ENCODE data around the gene DNMT3L. TPM values are rescaled to one million over a fixed set of nuclear protein-coding genes. Genes with fewer than 3 reads are reported as not detected.
"Not testable (repeated sequence)": the region's sequence is repeated elsewhere in the genome, so short reads cannot be mapped to it uniquely, and the experiment has no call there.

Gene DNMT3L
- total RNA-seq, 6 experiments from 2014 or later = not detected

GRCh38 chr21:44255511-44255981 is 6.2 kb downstream of the DNMT3L start:
- Mint-ChIP-seq H3K27ac (no peak overlapping the region), H3K9me3 (no peaks in the 10 kb centered on the region), H3K4me3 (no peak overlapping the region), H3K36me3 (ENCODE audit: low read depth) (no peaks in the 10 kb centered on the region), H3K27me3 (ENCODE audit: insufficient read depth) (peaks cover 13% of the 10 kb centered on the region), H3K4me1 (ENCODE audit: low read depth) (no peaks in the 10 kb centered on the region)
- TF ChIP-seq CTCF (IDR thresholded peaks at IDR 0.05) = no peak
- DNase-seq = no peak

GRCh38 chr21:44253832-44254710 is 7.6 kb downstream of the DNMT3L start:
- Mint-ChIP-seq H3K27ac (no peak overlapping the region), H3K4me3 (no peak overlapping the region), H3K27me3 (ENCODE audit: insufficient read depth) (peaks cover 11% of the 10 kb centered on the region), H3K9me3 (no peaks in the 10 kb centered on the region), H3K4me1 (ENCODE audit: low read depth) (no peaks in the 10 kb centered on the region), H3K36me3 (ENCODE audit: low read depth) (no peaks in the 10 kb centered on the region)
- no peak for DNase-seq
- no peak for TF ChIP-seq CTCF (IDR thresholded peaks at IDR 0.05)

- DNase-seq; H3K36me3 Mint-ChIP-seq (ENCODE audit: low read depth); H3K4me1 Mint-ChIP-seq (ENCODE audit: low read depth); H3K4me3 Mint-ChIP-seq; H3K9me3 Mint-ChIP-seq; H3K27me3 Mint-ChIP-seq (ENCODE audit: insufficient read depth); H3K27ac Mint-ChIP-seq: not testable (repeated sequence)
Measured at GRCh38 chr21:44249204-44250037, 12.3 kb downstream of the DNMT3L start.

- H3K9me3 Mint-ChIP-seq; H3K4me1 Mint-ChIP-seq (ENCODE audit: low read depth); H3K4me3 Mint-ChIP-seq; DNase-seq; H3K36me3 Mint-ChIP-seq (ENCODE audit: low read depth); H3K27me3 Mint-ChIP-seq (ENCODE audit: insufficient read depth); H3K27ac Mint-ChIP-seq: not testable (repeated sequence)
Measured at GRCh38 chr21:44247904-44248303, 13.8 kb downstream of the DNMT3L start.

- not testable (repeated sequence) for H3K27me3 Mint-ChIP-seq (ENCODE audit: insufficient read depth); H3K27ac Mint-ChIP-seq; H3K4me3 Mint-ChIP-seq; H3K9me3 Mint-ChIP-seq; H3K36me3 Mint-ChIP-seq (ENCODE audit: low read depth); H3K4me1 Mint-ChIP-seq (ENCODE audit: low read depth); DNase-seq
Measured at GRCh38 chr21:44243980-44244379, 17.7 kb downstream of the DNMT3L start.

- not testable (repeated sequence) for H3K27ac Mint-ChIP-seq; H3K27me3 Mint-ChIP-seq (ENCODE audit: insufficient read depth); H3K4me1 Mint-ChIP-seq (ENCODE audit: low read depth); DNase-seq; H3K36me3 Mint-ChIP-seq (ENCODE audit: low read depth); H3K9me3 Mint-ChIP-seq; H3K4me3 Mint-ChIP-seq
Measured at GRCh38 chr21:44241281-44241680, 20.4 kb downstream of the DNMT3L start.

- H3K9me3 Mint-ChIP-seq; H3K27me3 Mint-ChIP-seq (ENCODE audit: insufficient read depth); H3K4me1 Mint-ChIP-seq (ENCODE audit: low read depth); DNase-seq; H3K27ac Mint-ChIP-seq; H3K4me3 Mint-ChIP-seq; H3K36me3 Mint-ChIP-seq (ENCODE audit: low read depth): not testable (repeated sequence)
Measured at GRCh38 chr21:44240842-44241241, 20.9 kb downstream of the DNMT3L start, which contains the start of gene ICOSLG. Gene ICOSLG (minus strand): TSS chr21:44240943. CDS start chr21:44240817, 126 bp downstream.

GRCh38 chr21:44240353-44240752 is 21.3 kb downstream of the DNMT3L start:
- not testable (repeated sequence) for H3K4me1 Mint-ChIP-seq (ENCODE audit: low read depth); H3K4me3 Mint-ChIP-seq; H3K9me3 Mint-ChIP-seq; H3K27me3 Mint-ChIP-seq (ENCODE audit: insufficient read depth); DNase-seq; H3K27ac Mint-ChIP-seq; H3K36me3 Mint-ChIP-seq (ENCODE audit: low read depth)

GRCh38 chr21:44229561-44229960 is 32.1 kb downstream of the DNMT3L start:
- not testable (repeated sequence) for H3K4me3 Mint-ChIP-seq; H3K4me1 Mint-ChIP-seq (ENCODE audit: low read depth); H3K27ac Mint-ChIP-seq; H3K27me3 Mint-ChIP-seq (ENCODE audit: insufficient read depth); H3K36me3 Mint-ChIP-seq (ENCODE audit: low read depth); DNase-seq; H3K9me3 Mint-ChIP-seq

- not testable (repeated sequence) for H3K4me1 Mint-ChIP-seq (ENCODE audit: low read depth); DNase-seq; H3K9me3 Mint-ChIP-seq; H3K27ac Mint-ChIP-seq; H3K4me3 Mint-ChIP-seq; H3K36me3 Mint-ChIP-seq (ENCODE audit: low read depth); H3K27me3 Mint-ChIP-seq (ENCODE audit: insufficient read depth)
Measured at GRCh38 chr21:44228109-44228508, 33.6 kb downstream of the DNMT3L start.

GRCh38 chr21:44227614-44228013 is 34.1 kb downstream of the DNMT3L start:
- H3K27me3 Mint-ChIP-seq (ENCODE audit: insufficient read depth); H3K4me3 Mint-ChIP-seq: not testable (repeated sequence)

More at GRCh38 chr21:44227614-44228013, 34.1 kb downstream of the DNMT3L start:
- not testable (repeated sequence) for H3K4me1 Mint-ChIP-seq (ENCODE audit: low read depth); H3K36me3 Mint-ChIP-seq (ENCODE audit: low read depth); H3K9me3 Mint-ChIP-seq; H3K27ac Mint-ChIP-seq; DNase-seq
